ENCODE measurements around the gene GNAS.
"Not testable (repeated sequence)": the region's sequence is repeated elsewhere in the genome, so short reads cannot be mapped to it uniquely, and the experiment has no call there.

Gene GNAS

DNA sequence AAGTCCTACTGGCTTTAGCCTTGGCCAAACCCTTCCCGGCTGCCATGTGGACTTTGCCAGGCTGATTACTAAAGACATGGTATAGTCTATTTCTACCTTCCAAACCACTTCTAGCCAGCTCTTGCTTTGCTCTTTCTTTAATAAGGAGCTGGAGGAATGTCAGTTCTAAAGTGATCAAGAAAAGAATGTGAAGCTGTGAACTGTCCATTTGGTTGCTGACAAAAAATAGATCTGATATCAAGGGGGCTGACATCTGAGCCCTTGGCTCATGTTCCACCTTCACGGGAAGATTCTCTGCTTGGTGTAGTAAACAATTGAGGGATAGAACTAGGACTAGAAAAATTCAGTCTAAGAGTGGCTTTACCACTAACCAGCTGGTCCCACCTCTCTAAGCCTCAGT, 24.4 kb upstream of the GNAS start:
- no peak for DNase-seq (ENCODE audit: low read depth in 2 of 2)

DNA sequence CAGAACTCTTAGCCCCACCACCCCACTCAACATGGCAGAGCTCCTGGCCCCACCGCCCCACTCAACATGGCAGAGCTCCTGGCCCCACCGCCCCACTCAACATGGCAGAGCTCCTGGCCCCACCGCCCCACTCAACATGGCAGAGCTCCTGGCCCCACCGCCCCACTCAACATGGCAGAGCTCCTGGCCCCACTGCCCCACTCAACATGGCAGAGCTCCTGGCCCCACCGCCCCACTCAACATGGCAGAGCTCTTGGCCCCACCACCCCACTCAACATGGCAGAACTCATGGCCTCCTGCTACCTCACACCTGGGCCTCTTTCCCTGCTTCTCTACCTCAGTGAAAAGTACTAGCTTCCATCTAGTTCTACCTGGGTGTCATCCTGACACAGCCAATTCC, 23.7 kb upstream of the GNAS start:
- DNase-seq (ENCODE audit: low read depth in 2 of 2), result not testable (repeated sequence)

DNA sequence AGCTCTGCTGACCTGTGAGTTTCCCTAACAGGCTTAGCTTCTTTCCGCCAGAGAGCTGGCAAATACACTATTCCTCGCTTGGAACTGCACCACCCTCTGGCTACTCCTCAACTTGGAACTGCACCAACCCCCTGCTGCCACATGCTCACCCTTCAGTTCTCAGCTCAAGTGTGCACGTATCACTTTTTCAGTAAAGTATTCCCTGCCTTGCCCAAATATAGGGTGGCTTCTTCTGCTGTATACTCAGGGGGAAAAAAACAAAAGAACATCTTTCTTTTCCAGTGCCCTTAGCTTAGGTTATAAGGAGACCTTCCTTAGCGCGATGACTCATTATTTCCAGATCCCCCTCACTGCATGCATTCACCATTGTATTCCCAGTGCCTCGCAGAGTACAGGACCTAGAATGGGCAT, 23.0 kb upstream of the GNAS start:
- DNase-seq (ENCODE audit: low read depth in 2 of 2), result no peak

DNA sequence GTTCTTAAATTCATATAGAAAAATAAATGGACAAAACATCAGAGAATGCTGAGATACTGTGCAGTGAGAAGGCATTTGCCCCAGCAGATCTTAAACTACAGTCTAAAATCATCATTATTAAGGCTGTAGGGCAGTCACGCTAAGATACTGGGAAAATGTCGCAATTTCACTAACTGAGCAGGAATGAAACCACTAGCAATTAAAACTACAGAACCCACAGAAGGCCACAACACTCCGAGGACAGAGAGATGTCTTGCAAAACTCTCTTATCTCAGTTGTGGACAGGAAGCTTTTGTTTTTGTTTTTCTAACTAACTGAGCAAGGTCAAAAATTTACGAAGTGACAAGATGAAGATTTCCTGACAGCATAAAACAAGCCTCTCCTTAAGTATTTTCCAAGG, 20.1 kb upstream of the GNAS start:
- no peak for DNase-seq (ENCODE audit: low read depth in 2 of 2)

DNA sequence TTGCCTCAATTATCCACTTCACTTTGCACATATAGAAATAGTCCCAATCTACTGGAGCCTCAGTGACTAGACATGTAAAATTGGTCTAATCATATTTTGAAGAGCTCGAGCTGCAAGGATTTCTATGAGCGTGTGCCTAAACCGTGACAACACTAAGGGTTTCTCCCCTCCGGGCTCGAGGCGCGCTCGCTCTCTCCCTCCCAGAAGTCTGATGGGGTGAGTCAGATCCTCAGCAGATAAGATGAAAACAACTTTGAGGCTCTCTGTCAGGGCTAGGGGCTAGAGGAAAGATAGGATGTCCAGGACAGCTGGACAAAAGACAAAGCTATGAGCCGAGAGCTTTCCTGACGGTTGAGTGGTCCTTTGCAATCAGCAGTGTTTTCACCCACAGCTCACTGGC, 18.6 kb upstream of the GNAS start:
- DNase-seq (ENCODE audit: low read depth in 2 of 2), result no peak

DNA sequence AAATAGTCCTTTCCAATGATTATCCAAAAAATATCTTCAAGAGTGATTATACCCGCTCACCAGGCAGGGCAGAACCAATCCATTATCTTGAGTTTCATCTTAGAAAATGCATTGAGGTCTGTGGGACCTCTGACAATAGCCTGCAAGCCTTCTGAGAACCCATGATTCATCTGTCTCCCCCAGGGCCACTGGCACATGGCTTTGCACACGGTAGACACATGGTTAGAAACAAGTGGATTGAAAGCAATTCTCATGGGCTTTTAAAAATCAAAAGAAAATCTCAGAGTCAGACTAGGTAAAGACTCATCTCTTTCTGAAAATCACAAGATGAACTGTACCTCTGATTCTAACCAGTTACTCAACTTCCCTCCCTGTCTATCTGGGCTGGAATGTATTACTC, 17.3 kb upstream of the GNAS start:
- DNase-seq (ENCODE audit: low read depth in 2 of 2), result no peak

DNA sequence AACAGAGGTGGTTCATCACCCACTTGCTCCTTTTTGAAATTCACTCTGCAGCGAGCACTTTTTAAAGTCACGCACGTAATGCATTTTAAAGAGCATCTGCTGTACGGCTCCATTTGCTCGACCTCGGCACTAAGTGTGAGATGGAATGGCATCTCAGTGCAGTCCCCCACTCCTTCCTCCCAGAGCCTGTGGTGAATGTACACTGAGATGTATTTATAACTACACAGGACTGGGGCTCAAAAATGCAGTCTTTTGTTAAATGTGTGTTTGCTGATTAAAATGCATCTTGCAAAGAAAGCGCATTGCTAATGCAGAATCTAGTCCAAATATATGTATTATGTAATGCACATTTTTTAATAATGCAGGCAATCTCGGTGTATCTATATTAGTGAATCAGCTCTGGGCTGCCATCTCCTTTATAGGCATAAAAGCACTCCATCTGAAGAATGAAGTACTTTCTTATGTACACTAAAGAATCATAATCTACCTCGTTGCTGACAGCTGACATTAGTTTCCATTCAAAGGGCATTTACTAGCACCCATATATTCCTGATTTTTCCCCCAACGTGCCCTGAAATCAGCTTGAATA, 15.8 kb upstream of the GNAS start:
- no peak for DNase-seq (ENCODE audit: low read depth in 2 of 2)

DNA sequence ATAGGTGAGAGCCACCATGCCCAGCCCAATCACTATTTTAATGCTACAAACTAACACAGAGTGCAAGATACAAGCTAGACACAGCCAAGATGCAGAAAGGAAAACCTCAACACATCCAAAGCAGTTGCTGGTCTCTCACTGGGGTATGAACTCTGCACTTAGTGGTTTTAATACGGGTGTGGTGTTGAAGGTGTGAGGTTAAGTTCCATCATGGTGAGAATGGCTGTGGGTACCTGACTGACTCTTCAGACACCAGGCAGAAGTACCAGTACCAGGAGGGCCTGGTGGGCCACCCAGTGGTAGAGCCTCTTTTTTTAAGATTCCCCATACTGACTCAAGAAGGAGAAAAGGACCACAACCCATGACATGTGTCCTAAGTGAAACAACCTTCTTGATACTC, 14.8 kb upstream of the GNAS start:
- no peak for DNase-seq (ENCODE audit: low read depth in 2 of 2)

DNA sequence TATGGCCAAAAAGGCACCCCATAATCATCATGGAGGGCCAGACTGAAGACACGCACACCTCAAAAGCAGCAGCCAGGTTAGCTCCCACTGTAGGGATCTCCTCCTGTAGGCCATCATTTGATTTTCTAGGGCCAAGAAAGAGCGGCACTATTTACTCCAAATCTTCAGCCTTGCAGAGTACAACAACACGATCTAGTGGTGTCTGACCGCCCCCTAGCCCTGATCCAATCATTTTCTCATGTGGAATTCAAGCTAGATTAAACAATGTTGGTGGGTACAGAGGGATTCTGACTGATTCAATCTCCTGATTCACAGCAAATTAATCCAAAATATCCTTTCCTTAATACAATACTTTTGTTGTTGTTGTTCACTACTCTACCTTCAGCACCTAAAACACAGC, 14.3 kb upstream of the GNAS start:
- no peak for DNase-seq (ENCODE audit: low read depth in 2 of 2)

DNA sequence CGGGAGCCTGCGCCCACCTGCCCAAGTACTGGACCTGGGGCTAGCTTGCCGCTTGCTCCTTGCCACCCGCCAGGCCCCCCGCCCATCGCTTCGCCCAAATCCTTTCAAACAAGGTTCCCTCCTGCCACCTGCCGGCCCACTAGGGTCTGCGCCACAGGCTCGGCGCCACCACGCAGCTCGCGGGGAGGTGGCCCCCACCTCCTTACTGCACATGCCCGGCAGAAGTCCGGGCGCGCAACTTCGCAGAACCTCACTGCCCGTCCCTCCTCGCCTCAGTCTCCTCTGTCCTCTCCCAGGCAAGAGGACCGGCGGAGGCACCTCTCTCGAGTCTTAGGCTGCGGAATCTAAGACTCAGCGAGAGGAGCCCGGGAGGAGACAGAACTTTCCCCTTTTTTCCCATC, 13.0 kb upstream of the GNAS start:
- peak; percentile 27 to 34 for DNase-seq (ENCODE audit: low read depth in 2 of 2)

DNA sequence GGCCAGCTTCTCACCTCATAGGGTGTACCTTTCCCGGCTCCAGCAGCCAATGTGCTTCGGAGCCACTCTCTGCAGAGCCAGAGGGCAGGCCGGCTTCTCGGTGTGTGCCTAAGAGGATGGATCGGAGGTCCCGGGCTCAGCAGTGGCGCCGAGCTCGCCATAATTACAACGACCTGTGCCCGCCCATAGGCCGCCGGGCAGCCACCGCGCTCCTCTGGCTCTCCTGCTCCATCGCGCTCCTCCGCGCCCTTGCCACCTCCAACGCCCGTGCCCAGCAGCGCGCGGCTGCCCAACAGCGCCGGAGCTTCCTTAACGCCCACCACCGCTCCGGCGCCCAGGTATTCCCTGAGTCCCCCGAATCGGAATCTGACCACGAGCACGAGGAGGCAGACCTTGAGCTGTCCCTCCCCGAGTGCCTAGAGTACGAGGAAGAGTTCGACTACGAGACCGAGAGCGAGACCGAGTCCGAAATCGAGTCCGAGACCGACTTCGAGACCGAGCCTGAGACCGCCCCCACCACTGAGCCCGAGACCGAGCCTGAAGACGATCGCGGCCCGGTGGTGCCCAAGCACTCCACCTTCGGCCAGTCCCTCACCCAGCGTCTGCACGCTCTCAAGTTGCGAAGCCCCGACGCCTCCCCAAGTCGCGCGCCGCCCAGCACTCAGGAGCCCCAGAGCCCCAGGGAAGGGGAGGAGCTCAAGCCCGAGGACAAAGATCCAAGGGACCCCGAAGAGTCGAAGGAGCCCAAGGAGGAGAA, 12.3 kb upstream of the GNAS start:
- DNase-seq (ENCODE audit: low read depth in 2 of 2), result no peak

DNA sequence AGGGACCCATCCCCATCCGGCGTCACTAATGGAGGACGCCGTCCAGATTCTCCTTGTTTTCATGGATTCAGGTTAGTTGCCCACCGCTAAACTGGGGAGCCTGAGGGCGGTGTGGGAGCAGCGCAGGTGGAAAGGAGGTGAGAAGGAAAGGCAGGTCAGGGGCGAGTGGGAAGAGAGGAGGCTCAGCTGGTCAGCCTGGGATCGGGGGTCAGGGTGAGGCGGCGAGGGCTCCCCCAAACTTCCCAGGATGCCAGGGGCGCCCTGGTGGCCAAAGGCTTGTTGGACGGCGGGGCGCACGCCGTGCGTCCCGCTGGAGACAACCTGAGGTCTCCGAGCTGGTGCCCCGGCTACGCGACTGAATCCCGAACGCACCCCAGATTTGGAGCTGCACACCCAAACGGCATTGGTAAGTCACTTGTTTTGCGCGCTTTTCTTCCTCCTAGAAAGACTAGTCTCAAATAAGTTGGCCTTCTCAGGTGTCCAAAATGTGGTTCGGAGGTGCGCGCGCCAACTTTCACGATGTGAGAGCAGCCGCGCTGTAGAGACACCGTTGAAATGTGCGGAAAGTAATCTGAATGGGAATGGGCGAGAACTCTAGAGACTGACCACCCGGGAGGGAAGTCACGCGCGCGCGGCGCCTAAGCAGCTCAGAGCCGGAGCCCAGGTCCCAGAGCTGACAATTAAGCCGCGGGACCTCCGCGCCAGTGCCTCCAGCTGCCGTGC, 11.5 kb upstream of the GNAS start:
- DNase-seq (ENCODE audit: low read depth in 2 of 2), result no peak

DNA sequence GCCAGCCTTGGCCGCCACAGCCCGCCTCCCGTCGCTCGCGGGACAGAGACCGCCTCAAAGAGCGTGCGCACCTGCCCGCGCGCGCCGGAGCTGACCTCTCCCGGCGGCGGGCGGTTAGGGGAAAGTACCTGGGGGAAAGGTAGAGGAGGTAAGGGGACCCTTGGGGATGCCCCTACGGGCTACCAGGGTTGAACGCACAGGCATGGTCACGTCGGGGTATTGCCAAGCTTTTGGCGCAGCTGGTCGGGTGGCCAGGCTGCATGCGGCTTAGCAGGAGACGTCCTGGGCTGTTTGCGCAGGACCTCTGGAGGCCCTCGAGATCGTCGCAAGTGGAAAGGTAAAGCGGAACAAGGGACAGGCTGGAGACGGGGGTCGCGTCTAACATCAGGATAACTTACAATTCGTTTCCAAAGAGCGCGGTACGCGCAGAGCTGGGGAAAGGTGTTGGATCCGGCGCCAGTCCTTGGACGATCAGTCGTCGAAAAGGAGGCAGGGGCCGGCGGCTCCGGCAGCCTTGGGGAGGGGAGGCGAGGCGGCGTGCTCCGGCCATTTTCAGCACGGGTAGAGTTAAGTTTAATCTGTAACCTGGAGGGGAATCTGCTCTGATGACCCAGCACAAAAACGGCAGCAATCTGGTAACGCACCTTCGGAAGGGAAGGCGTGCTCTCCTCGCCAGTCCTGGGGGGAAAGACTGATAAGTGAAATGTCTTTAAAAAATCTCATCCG, 10.8 kb upstream of the GNAS start:
- DNase-seq (ENCODE audit: low read depth in 2 of 2), result no peak

DNA sequence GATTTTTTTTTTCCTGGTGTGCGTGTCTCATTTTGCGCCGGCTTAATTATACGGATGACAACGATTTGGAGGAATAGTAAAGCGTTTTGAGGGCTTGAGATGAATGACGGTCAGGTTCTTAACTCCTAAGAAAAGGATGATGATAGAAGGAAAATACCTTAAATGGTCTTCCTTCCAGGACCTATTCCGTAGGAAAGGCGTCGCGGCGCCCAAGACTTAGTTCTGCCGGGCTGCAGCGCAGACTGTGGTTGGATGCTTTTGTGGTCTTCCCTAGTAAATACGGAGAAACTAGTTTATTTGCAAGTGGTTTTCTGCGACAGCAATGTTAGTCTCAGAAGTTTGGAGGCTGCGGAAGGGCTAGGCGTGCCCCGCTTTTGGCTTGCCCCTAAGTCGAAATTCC, 10.2 kb upstream of the GNAS start:
- DNase-seq (ENCODE audit: low read depth in 2 of 2), result no peak

DNA sequence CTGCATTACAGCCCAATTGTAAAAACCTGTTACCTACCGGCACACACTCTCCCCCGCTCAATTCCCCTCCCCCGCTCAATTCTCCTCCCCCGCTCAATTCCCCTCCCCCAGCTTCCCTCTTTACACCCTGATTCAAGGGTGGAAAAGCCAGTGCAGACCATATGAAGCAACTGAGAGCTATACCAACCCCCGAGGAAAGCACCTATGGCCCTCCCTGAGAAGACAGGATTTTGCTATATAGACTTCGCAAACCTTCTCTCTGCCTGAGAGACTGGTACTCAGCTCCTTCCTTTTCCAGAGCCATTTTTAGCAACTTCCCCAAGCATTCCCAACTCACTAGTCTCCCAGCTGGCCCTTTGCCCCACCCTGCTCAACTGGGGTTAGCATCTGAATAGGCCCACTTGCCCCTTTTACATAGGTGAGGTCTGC, 9.4 kb upstream of the GNAS start:
- DNase-seq (ENCODE audit: low read depth in 2 of 2), result no peak

DNA sequence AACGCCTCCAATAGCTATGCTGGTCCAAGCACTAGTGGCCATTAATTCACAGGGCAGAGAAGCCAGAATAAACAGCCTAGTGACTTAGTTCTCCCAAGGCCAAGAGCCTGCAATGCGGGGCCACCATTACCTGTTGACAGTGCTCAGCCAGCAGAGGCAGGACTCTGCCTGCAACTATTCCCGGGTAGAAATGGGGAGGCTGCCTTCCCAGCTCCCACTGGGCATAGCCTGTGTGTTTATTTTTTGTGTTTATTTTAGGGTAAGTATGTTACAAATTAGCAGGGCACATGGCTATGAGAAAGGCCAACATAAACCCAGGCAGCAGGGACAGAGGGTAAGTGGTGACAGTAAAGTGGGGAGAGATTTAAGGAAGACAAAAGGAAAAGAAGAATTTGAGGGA, 6.8 kb upstream of the GNAS start:
- no peak for DNase-seq (ENCODE audit: low read depth in 2 of 2)

DNA sequence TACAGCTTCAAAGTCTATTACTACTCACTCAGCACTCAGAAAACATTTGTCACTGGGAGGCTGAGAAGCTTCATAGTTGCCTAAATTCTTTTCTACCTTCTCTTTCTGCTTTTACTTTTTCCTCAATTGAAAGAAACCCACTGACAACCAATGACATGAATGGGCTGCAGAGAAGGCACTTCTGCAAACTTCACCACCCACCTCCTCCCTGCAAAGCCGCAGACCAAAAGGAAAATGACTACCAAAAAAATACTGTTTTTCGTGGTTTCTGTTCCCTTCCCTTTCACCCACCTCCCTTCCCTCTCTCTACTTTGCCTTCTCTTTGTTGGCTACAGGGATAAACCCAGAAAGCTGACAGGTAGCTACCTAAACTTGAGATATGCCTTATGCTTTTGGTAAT, 5.1 kb upstream of the GNAS start:
- no peak for DNase-seq (ENCODE audit: low read depth in 2 of 2)

DNA sequence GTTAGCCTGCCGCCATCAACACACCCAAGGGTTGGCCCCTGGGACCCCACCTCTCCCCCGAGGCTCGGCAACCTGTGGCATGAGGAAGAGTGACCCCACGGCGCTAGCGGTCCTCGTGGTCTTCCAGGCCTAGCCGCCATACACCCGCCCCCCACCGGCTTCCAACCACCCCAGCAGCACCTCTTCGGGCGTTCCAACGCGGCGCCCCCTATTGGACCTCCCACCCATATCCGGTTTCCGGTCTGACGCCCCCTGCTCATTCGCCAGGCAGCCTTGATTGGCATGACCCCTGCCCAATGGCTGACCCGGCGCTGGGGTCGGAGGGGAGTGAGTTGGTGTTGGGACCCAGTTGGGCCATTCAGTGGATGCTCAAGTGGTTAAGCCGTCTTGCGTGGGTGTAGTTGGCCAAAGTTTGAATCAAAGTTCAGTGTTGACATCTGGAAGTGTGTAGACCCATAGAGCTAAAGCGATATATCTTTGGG, 1.8 kb upstream of the GNAS start, which contains the start of gene GNAS-AS1:
Gene GNAS-AS1, minus strand, starts transcription at position 210 of the 482 bp plus-strand sequence.
- DNase-seq (ENCODE audit: low read depth in 2 of 2), result peak; percentile 53 to 78

DNA sequence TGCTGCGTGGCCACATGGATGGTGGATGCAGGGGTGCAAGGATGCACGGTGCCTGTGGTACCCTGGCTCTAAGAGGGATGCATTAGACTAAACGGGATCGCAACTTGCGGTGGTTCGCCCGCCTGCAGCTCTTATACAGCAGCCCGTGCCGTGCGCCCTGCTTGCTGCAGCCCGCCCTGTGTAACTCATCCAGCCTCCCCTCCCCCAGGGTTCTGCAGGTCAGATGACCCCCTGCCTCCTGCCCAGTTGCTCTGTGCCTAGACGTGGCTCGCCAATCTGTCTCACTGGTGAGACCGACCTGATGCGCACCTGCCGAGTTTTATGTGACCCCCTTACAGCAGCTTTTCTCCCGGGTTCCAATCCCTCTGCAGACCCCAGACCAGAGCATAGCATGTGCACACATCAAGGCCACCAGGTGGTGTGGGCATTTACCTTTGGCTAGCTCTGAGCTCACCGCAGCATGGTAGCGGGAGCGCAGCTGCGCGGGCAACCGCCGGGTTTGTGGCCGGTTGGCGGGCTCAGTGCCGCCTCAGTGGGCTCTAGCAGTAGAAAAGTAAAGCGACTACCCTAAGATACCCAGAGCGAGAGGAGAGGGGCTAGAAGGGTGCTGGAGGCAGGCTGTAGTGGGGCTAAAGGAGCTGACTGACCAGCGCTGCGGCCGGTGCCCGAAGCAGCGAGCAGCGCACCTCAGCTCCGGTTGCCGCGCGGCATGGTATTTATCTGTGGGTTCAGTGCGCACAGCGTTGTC, 1.1 kb upstream of the GNAS start:
- no peak for DNase-seq (ENCODE audit: low read depth in 2 of 2)

DNA sequence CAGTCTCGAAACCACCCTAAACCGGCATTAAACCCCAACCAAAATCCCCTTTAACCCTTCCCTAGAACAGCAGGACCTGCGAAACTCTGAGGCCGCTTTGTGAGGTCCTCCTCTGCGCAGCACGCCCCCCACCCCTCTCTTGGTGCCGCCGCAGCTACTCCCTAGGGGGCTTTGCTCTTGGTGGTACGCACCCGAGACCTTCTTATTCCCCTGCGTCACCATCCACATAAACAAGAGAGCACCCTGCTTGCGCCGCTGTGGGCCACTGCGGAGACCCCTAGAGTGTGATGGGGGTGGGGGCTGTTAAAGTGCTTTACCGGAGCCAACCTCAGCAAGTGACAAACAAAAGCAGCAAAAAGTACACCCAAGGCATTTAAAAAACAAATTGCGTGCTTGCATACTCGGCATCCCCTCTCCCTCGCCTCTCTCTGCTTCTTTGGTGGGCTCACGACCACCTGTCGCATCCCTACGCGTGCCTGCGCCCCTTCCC, 502 bp upstream of the GNAS start:
- DNase-seq (ENCODE audit: low read depth in 2 of 2), result no peak

DNA sequence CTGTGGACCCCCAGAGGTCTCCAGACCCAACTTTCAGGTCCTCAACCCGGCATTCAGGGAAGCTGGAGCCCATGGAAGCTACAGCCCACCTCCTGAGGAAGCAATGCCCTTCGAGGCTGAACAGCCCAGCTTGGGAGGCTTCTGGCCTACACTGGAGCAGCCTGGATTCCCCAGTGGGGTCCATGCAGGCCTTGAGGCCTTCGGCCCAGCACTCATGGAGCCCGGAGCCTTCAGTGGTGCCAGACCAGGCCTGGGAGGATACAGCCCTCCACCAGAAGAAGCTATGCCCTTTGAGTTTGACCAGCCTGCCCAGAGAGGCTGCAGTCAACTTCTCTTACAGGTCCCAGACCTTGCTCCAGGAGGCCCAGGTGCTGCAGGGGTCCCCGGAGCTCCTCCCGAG, 950 bp downstream of the GNAS start:
- no peak for DNase-seq (ENCODE audit: low read depth in 2 of 2)
